GM12891 (cell line): ENCODE results near the gene ELAC1.
"Not testable (repeated sequence)": the region's sequence is repeated elsewhere in the genome, so short reads cannot be mapped to it uniquely, and the experiment has no call there.

Experiments used
- DNase-seq: peaks from one replicate; pipeline ENCODE4 v3.0.0; 2011; ENCODE audit warnings: low spot score; ENCODE audit not compliant: insufficient read length
- FAIRE-seq: peaks from 2 replicates; lab custom pipeline; 2011; peaks lifted over from hg19 to GRCh38; lab: Jason Lieb, UNC
- PAX5 ChIP-seq: IDR thresholded peaks from 2 replicates; pipeline ENCODE4 v1.6.1; 2011; ENCODE audit warnings: low read length, moderate library complexity, mild to moderate bottlenecking; ENCODE audit not compliant: insufficient read depth, severe bottlenecking
- POLR2A ChIP-seq: IDR thresholded peaks from 2 replicates; pipeline ENCODE4 v1.6.1; 2011; ENCODE audit warnings: low read depth, low read length, control low read depth
- POLR2AphosphoS5 ChIP-seq: IDR thresholded peaks from 2 replicates; pipeline ENCODE4 v1.6.1; 2011; ENCODE audit warnings: low read depth, low read length, control low read depth
- POU2F2 ChIP-seq: IDR thresholded peaks from 2 replicates; pipeline ENCODE4 v1.6.1; 2011; ENCODE audit warnings: low read depth, mild to moderate bottlenecking, control low read depth, low read length, moderate library complexity
- SPI1 ChIP-seq: IDR thresholded peaks from 2 replicates; pipeline ENCODE4 v1.6.1; 2011; ENCODE audit warnings: low read depth, low read length, control low read depth
- TAF1 ChIP-seq: IDR thresholded peaks from 2 replicates; pipeline ENCODE4 v1.6.1; 2011; ENCODE audit warnings: low read depth, low read length, control low read depth

ELAC1 gene

DNA sequence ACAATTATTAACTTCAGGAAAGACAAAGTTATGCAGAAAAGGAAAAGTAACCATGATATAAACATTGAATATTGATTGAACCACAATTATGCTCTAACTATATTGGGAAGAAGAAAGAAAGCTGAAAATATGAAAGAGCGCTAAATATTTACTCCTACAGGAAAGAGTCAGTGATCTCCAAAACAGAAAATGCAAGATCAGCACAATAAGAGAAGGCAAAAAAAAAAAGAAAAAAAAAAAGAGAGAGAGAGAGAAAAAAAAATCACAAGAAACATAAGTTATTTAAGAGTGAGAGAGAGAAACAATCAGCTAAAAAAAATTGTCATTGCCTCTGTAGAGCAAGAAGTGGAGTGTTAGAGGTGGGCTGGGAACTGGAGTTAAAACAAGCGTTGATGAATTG, 28.9 kb upstream of the ELAC1 start:
- DNase-seq (no peak), FAIRE-seq (no peak)
- TF ChIP-seq POLR2AphosphoS5 (no peak), SPI1 (no peak), TAF1 (no peak), POLR2A (no peak), POU2F2 (no peak), PAX5 (no peak)

DNA sequence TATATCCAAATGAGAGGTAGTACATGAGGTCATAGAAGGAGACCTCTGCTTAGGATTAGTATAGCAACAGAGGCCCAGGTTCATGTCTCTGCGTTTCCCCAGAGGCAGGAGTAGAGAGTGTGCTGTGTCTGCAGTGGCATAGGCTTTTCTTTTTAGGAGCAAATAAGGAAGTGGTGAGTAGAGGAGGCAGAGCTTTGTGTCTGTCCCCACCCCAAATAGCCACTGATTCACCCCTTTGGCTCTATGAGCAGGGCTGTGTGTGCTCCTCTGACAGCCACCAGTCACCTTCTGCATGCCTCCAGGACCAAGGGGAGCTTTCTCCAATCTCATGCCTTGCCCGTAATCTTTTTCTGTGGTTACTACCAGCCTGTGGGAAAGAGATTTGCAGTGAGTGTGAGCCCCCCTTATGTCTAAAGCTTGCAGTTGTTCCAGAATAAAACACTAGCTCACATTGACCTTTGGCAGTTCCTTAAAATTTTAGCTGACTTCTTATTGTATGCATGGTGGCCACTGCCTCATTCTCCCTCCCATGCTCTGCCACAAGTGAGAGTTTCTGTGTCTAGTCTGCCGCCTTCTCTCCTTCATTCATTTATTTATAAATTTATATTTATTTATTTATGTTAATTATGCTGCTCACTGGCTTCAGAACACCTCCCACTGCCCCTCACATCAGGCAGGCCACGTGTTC, 23.5 kb upstream of the ELAC1 start:
- FAIRE-seq: no peak
- TF ChIP-seq POLR2AphosphoS5: no peak
- no peak for TF ChIP-seq TAF1
- TF ChIP-seq SPI1: peak; percentile 39; the same call in 1 of the 2 replicates
- no peak for DNase-seq

DNA sequence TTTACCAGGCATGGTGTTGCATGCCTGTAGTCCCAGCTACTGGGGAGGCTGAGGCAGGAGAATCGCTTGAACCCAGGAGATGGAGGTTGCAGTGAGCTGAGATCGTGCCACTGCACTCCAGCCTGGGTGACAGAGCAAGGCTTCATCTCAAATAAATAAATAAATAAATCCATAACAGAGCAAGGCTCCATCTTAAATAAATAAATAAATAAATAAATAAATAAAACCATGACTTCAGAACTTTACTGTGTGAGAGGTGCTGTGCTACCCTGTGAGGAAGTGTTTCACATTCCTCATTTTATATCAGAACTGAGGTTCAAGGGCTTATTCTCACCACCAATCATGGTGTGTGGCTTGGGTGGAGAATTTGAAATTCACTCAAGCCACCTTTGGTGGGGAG, 21.9 kb upstream of the ELAC1 start:
- FAIRE-seq, DNase-seq: not testable (repeated sequence)

DNA sequence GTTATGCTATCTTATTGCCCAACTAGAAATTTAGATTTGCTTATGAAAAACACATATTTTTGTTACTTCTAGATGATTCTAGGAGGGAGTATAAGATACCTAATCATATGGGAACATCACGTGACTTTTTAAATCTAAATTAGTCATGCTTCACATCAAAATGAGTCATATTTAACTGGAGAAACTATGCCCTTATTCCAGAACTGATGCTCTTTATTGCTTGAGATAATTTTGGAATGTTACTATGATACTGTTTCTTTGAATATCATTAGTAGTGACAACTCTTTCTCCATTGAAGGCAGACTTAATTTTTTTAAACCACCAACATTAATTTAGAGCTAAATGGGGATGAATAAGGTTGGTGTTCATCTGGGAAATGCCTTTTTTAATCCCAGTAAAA, 19.9 kb upstream of the ELAC1 start:
- DNase-seq (no peak), FAIRE-seq (no peak)
- TF ChIP-seq PAX5 (no peak), POU2F2 (no peak), POLR2AphosphoS5 (no peak), SPI1 (no peak), TAF1 (no peak), POLR2A (no peak)

DNA sequence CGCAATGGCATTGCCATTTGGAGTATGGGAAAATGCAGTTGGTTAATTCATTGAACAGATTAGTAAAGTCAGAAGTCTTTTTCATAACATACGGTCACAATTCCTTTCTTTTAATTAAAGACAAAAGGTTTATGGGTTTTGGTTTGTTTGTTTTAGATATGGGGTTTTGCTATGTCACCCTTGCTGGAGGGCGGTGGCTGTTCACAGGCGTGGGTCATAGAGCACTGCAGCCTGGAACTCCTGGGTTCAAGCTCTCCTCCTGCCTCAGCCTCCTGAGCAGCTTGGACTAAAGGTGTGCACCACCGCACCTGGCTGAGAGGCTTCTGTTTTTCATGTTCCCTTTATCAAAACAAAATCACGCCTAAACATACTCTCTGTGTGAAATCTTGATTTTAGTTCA, 18.7 kb upstream of the ELAC1 start:
- FAIRE-seq: no peak
- DNase-seq: no peak
- TF ChIP-seq POU2F2: no peak

DNA sequence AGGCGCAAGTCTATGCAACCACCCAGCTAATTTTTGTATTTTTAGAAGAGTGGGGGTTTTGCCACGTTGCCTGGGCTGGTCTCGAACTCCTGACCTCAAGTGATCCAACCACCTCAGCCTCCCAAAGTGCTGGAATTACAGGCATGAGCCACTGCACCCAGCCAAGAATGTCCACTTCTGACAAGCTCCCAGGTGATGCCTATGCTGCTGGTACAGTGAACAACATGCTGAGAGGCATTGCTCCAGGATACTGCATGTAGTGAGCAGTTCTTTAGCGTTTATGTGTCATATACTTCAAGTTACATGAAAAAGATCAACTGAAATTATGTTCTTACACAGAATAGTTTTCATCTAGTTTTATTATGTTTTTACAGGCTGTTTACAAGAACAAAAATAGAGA, 17.2 kb upstream of the ELAC1 start:
- no peak for FAIRE-seq
- TF ChIP-seq TAF1: no peak
- TF ChIP-seq PAX5: no peak
- TF ChIP-seq POLR2AphosphoS5: no peak
- TF ChIP-seq POU2F2: no peak
- no peak for TF ChIP-seq POLR2A
- TF ChIP-seq SPI1: no peak
- no peak for DNase-seq

DNA sequence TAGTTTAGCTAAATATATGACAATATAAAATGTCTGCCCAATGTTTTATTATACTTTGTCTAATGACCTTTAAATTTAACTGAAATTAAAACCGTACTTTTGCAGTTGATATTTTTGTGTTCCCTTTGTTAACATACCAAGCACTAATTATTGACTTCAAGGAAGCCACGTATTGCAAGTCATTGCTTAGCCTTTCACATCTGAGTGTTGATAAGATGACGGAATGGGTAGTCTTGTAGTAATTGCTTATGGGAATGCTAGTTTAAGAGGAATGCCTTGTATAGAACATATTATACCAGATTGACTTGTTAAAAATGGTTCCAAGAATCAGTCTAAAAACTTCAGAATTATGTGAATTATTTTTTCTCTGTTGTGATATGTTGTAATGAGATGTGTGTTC, 14.0 kb upstream of the ELAC1 start:
- DNase-seq (no peak), FAIRE-seq (no peak)
- TF ChIP-seq PAX5 (no peak), POU2F2 (no peak), TAF1 (no peak)

DNA sequence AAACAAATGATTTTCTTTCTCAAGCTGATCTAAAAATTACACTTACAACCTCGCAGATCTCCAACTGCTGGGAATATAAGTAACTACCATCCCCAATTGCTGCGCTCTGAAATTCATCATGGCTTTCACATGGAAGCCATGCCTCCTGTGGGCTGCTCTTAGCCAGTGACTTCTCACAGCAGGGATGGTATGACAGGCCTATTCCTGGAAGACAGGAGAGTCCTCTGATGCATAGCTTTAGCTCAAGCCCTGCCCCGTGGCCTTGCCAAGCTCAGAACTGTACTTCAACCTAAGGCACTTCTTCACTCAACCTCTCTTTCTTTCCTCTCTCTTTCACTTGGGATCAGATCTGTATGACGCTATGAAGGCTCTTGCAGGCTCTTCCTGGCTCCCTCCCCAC, 12.6 kb upstream of the ELAC1 start:
- TF ChIP-seq POU2F2 (no peak), SPI1 (no peak), PAX5 (no peak), POLR2A (no peak), POLR2AphosphoS5 (no peak), TAF1 (no peak)
- FAIRE-seq: no peak
- DNase-seq: no peak

DNA sequence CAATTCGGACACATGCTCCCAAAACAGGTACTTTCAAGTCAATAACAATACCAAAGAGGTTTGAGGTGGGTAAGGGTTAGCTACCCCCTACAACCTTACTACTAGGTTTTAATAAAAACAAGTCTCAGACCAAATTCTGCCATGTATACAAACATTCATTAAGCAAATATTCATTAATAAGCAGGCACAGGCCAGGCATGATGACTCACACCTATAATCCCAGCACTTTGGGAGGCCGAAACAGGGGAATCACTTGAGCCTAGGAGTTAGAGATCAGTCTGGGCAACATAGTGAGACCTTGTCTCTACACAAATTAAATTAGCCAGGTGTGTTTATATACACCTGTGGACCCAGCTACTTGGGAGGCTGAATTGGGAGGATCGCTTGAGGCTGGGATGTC, 11.7 kb upstream of the ELAC1 start:
- no peak for FAIRE-seq
- no peak for TF ChIP-seq POLR2AphosphoS5
- TF ChIP-seq PAX5: no peak
- TF ChIP-seq POU2F2: no peak
- no peak for TF ChIP-seq POLR2A
- TF ChIP-seq SPI1: no peak
- no peak for DNase-seq

DNA sequence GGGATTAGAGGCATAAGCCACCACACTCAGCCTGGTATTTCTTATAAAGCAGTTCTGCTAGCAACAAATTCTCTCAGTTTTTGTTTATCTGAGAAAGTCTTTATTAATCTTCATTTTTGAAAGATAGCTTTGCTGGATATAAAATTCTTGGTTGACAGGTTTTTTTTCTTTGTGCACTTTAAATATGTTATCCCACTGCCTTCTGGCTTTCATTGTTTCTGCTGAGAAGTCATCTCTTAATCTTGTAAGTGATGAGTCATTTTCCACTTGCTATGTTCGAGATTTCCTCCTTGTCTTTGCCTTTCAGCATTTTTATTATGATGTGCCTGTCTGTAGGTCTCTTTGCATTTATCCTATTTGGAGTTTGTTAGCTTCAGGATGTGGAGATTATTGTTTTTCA, 5.9 kb upstream of the ELAC1 start:
- DNase-seq (no peak), FAIRE-seq (no peak)
- TF ChIP-seq POU2F2 (no peak), POLR2A (no peak), POLR2AphosphoS5 (no peak), PAX5 (no peak), TAF1 (no peak), SPI1 (no peak)

DNA sequence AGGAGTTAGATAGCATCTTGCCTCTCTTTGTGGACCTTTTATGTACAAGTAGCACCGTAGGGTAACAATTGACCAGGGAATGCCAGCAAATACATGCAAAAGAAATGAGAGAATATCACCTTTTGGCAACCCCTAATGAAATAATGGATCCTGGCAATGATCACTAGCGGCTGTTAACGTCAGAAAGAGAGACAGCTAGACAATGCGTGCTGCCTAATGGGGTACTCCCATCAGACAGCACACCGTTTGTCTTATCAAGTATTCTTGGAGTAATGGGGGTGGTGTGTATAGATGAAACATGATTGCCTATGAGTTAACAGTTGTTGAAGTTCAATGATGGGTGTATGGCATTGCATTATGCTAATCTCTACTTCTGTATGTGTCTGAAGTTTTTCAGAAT, 1.6 kb downstream of the ELAC1 start:
- no peak for TF ChIP-seq TAF1
- peak; percentile 11; the same call in 1 of the 2 replicates for TF ChIP-seq POLR2A
- no peak for DNase-seq
- FAIRE-seq: peak; percentile 38

DNA sequence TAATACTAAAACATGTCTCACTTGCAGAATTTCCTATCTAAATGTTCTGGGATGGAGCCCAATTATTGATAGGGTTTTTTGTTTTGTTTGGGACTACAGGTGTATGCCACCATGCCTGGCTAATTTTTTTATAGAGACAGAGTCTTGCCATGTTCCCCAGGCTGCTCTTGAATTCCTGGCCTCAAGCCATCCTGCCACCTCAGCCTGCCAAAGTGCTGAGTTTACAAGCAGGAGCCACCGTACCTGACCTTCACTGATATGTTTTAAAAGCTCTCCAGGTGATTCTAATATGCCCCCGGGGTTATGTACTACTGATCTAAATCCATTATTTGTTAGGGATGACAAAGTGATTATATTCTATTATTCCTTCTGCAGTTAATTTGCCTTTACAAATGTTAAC, 2.2 kb downstream of the ELAC1 start:
- TF ChIP-seq POLR2A (no peak), SPI1 (no peak), TAF1 (no peak), POU2F2 (no peak), PAX5 (no peak), POLR2AphosphoS5 (no peak)
- FAIRE-seq (no peak), DNase-seq (no peak)

DNA sequence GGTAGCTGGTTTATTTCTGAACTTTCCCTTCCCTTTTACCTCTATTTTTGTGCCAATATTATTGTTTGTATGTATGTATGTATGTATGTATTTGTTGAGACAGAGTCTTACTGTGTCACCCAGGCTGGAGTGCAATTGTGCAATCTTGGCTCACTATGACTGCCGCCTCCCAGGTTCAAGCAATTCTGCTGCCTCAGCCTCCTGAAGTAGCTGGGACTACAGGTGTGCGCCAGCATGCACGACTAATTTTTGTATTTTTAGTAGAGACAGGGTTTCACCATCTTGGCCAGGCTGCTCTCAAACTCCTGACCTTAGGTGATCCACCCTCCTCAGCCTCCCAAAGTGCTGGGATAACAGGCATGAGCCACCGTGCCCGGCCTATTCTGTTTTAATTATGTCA, 4.6 kb downstream of the ELAC1 start:
- not testable (repeated sequence) for DNase-seq, FAIRE-seq
